Fibroblast of villous mesenchyme (primary cell): ENCODE results near the gene RSPH1. TPM values are rescaled to one million over a fixed set of nuclear protein-coding genes. Genes with fewer than 3 reads are reported as not detected.

Source experiments
- DNase-seq: peaks from one replicate; pipeline ENCODE4 v3.0.0-alpha.2; 2010; ENCODE audit warnings: low read depth
- H3K4me3 ChIP-seq: 2 replicates; pipeline ENCODE4 v1.5.1; 2011; ENCODE audit warnings: low read depth, mild to moderate bottlenecking, low read length
- total RNA-seq: library from RNA; depleted of rRNA; stranded (reverse); fragments of >200 nt; gene quantifications from 2 replicates; pipeline ENCODE4 v1.2.3, GENCODE V29; 2012
- TF ChIP-seq, protein P1 (sequence below): IDR thresholded peaks from 2 replicates; pipeline ENCODE4 v1.5.1; 2012; ENCODE audit warnings: low read depth, mild to moderate bottlenecking, low read length; ENCODE audit not compliant: insufficient read depth

Gene RSPH1
- total RNA-seq, 1 donor = not detected

DNA sequence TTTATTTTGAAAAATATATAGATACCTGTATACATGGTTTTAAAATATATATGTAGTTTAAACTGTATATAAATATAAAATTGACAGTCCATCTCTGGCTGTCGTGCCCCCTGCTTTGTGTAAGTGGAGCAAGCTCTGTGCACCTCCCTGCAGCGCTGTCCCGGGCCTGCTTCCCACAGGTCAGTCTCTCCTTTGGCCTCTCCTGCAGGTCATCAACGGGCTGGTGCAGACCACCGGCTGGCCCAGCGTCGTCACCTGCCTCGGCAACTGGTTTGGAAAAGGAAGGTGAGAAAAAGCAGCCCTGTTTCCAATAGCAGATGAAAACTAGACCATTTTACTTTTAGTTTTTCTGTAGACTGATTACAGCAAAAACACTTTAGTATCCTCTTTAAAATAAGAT, 46.2 kb upstream of the RSPH1 start:
- DNase-seq = no peak
- TF ChIP-seq, protein P1, sequence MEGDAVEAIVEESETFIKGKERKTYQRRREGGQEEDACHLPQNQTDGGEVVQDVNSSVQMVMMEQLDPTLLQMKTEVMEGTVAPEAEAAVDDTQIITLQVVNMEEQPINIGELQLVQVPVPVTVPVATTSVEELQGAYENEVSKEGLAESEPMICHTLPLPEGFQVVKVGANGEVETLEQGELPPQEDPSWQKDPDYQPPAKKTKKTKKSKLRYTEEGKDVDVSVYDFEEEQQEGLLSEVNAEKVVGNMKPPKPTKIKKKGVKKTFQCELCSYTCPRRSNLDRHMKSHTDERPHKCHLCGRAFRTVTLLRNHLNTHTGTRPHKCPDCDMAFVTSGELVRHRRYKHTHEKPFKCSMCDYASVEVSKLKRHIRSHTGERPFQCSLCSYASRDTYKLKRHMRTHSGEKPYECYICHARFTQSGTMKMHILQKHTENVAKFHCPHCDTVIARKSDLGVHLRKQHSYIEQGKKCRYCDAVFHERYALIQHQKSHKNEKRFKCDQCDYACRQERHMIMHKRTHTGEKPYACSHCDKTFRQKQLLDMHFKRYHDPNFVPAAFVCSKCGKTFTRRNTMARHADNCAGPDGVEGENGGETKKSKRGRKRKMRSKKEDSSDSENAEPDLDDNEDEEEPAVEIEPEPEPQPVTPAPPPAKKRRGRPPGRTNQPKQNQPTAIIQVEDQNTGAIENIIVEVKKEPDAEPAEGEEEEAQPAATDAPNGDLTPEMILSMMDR = no peak
- H3K4me3 ChIP-seq = no peak overlapping the region

DNA sequence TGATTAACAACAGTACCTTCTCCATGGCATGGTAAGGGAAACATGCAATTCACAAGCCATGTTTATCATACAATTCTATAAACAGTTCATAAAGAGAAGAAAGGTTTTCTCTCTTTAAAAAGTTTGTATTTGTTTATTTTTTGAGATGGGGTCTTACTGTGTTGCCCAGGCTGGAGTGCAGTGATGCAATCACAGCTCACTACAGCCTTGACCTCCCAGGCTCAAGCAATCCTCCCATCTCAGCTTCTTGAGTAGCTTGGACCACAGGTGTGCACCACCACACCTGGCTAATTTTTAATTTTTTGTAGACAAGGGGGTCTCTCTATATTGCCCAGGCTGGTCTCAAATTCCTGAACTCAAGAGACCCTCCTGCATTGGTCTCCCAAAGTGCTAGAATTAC, 45.6 kb upstream of the RSPH1 start:
- DNase-seq = no peak
- no peak overlapping the region for H3K4me3 ChIP-seq
- TF ChIP-seq, protein P1 = no peak

DNA sequence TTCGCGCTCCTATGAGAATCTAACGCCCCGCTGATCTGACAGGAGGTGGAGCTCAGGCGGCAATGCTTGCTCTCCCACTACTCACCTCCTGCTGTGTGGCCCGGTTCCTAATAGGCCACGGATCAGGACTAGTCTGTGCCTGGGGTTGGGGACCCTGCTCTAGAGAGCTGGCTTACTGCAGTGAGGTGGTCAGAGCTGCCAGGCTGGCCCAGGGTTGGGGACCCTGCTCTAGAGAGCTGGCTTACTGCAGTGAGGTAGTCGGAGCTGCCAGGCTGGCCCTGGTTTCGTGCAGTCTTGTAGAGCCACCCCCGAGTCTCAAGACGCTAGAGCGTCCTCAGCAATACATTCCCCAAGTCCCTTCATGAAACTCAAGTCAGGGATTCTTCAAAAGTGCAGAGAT, 45.1 kb upstream of the RSPH1 start:
- TF ChIP-seq, protein P1 = no peak
- DNase-seq = no peak
- no peak overlapping the region for H3K4me3 ChIP-seq

DNA sequence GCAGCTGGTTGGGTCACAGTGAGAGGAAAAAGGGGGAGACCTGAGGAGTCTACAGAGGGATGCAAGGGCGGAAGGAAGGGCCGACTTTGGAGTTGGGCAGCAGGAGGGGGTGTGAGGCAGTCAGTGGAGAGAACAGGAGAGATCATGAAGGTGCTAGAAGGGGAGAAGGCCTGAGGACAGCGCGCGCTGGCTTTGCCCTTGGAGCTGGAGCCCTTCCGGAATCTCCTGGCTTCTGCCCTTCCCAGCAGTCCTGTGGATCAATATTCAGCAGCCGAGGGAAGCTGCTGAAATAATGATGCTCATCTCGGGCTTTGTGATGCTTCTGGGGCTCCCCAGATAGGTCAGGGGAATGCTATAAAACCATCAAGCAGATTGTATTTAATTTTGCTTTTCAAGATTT, 44.4 kb upstream of the RSPH1 start:
- DNase-seq = no peak
- H3K4me3 ChIP-seq = no peak overlapping the region
- TF ChIP-seq, protein P1 = no peak

DNA sequence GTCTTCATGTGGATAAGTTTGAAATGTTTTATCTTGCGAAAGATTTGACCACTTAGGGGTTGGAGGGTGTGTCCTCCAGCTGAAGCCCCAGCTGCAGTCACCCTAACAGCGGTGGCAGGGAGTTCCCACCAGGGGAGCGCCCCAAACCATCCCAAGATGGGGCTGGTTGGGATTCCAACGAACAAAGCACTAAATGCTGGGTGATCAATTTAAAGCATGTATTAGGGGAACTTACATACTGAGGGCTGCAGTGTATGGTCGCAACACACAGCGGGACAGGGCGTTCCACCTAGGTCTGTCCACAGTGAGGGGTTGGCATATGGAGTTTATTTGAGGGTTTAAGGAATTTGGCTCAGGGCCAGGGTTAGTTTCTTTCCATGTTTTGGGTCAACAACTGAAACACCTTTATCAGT, 43.9 kb upstream of the RSPH1 start:
- H3K4me3 ChIP-seq = no peak overlapping the region
- TF ChIP-seq, protein P1 = peak; percentile 24
- DNase-seq = no peak

DNA sequence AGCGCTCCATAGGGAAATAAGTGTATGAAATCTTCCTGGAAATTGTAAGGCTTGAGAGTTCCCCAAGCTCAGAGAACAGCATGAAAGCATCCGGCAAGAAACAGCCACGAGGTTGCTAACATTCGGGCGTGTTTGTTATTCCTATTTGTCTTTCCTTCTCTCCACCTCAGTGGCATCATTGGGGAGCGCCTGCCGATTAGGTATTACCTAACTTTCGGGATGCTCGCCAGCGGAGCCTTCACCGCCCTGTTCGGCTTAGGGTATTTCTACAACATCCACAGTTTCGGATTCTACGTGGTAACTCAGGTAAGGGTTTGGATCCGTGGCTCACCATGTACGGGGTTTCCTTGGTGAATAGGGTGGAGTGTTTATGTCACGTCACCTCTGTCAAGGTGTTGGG, 43.3 kb upstream of the RSPH1 start:
- DNase-seq = no peak
- TF ChIP-seq, protein P1 = no peak
- no peak overlapping the region for H3K4me3 ChIP-seq

DNA sequence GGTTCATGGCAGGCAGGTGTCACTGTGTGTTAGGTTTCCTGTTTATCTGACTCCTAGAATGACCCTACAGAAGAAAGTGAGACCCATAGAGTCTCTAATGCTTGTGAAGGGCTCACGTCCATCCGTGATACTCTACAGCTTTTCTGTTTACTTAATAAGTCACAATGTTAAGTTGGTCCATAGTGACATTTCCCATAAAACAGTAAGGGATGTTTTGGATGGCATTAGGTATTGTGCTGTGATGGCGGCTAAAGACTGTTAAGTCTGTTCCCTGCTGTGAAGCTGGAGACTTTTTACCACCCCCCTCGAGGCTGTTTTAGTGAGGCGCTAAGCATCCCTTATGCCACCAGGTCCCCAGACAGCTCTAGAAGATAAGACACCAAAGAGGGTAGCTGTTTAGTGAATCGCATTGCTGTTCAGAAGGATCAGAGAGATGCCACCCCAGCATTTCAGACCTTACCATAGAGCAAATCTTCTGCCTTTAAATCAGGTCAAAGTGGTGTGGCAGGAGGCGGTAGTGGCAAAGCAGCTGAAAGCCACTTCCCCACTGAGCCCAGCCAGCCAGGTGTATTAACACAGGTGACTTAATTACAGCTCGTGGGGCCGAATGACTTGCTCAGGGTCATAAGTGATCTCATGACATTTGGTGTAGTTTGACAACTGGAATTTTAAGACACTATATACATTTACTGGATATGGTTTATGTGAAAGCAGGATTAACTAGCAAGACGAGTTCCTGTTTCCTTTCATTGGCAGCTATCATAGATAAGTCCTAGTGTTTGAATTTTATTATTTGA, 42.7 kb upstream of the RSPH1 start:
- DNase-seq = no peak
- H3K4me3 ChIP-seq = no peak overlapping the region
- TF ChIP-seq, protein P1 = no peak
